ENCODE data around the gene PJA2. TPM values are rescaled to one million over a fixed set of nuclear protein-coding genes. Genes with fewer than 3 reads are reported as not detected.

PJA2 gene
- total and polyA plus RNA-seq, 2 experiments from 2014 or later = 65.4 to 147 TPM

DNA sequence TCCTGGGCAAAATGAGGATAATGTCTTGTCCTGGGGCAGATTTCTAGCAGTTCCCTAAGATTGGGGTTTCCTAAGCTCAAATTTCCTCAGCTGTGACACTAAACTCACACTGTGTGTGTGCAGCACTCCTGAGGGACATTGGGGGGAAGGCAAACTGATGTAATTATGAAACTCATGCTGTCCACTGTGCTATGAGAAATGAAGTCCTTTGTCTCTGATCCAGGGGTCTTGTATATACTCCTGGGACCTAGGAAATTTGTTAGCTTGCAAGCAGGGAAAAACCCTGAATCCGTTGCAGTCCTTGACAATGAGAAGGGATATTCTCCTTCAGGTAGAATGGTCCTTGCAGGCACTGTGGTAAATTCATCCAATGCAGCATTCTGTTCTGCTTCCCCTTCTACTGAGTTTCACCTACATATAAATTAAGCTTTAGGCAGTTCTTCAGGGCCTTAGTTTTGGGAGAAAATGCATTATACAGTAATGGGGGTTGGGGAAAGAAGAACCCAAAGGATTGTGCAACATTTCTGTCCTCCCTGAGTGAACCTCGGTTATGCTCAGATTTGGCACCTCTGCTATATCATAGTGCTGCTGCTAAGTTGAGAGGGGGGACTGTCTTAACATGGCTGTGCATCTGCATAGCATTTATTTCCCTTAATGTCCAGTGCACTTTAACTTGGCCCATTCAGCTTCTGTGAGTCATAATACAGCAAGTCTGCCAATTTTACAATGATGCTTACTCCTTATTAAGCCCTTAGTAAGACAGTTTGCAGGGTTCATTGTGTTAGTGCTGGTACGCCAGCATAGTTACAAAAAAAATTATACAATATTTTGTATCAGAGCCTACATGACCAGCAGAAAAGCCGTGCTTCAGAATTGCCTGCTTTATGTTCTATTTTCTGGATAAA, 80.2 kb downstream of the PJA2 start:
- Histone ChIP-seq H3K27me3 (no peaks in the 10 kb centered on the region), H2AFZ (no peak overlapping the region), H3K9me3 (ENCODE audit: low read depth) (no peaks in the 10 kb centered on the region), H4K20me1 (ENCODE audit: insufficient read depth, poor library complexity, severe bottlenecking) (no peaks in the 10 kb centered on the region), H3K4me2 (no peak overlapping the region), H3K27ac (no peak overlapping the region), H3K4me1 (ENCODE audit: insufficient read depth) (no peaks in the 10 kb centered on the region), H3K4me3 (no peak overlapping the region), H3K9me2 (replicated peaks; ENCODE audit: insufficient read depth) (no peaks in the 10 kb centered on the region), H3K36me3 (replicated peaks; ENCODE audit: insufficient read depth, low read depth) (no peaks in the 10 kb centered on the region), H3K79me2 (no peaks in the 10 kb centered on the region)
- TF ChIP-seq EZH2phosphoT487 (IDR thresholded peaks at IDR 0.05; ENCODE audit: low read depth, severe bottlenecking, unreplicated experiment) (no peak), EZH2 (IDR thresholded peaks at IDR 0.05; ENCODE audit: borderline replicate concordance) (no peak)
- TF ChIP-seq, protein P1, sequence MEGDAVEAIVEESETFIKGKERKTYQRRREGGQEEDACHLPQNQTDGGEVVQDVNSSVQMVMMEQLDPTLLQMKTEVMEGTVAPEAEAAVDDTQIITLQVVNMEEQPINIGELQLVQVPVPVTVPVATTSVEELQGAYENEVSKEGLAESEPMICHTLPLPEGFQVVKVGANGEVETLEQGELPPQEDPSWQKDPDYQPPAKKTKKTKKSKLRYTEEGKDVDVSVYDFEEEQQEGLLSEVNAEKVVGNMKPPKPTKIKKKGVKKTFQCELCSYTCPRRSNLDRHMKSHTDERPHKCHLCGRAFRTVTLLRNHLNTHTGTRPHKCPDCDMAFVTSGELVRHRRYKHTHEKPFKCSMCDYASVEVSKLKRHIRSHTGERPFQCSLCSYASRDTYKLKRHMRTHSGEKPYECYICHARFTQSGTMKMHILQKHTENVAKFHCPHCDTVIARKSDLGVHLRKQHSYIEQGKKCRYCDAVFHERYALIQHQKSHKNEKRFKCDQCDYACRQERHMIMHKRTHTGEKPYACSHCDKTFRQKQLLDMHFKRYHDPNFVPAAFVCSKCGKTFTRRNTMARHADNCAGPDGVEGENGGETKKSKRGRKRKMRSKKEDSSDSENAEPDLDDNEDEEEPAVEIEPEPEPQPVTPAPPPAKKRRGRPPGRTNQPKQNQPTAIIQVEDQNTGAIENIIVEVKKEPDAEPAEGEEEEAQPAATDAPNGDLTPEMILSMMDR (IDR thresholded peaks at IDR 0.05; ENCODE audit: poor library complexity) = no peak
- 92% methylated on average over 4 of the region's 4 CpGs for WGBS (ENCODE audit: low lambda C conversion rate, missing lambda C conversion rate)
- no peak for DNase-seq (ENCODE audit: low spot score)

DNA sequence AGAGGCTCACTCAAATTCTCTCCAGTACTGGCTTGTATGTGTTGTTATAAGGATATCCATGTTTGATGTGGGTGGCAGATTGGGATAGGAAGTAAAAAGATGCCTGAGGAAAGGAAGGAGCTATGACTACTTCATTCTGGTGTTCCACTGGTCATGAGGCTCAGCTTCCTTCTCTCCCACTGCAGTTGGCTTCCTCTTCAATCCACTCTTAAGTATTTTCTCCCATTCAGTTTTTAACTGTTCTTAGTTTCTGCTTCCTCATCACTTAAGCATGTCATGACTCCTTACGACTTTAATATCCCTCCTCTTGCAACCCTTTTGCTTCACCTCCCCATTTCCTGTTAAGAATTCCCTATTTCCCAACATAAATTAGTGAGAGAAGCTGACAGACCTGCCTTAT, 81.1 kb downstream of the PJA2 start:
- Histone ChIP-seq H3K27ac (no peak overlapping the region), H4K20me1 (ENCODE audit: insufficient read depth, poor library complexity, severe bottlenecking) (no peaks in the 10 kb centered on the region), H3K4me3 (no peak overlapping the region), H3K27me3 (no peaks in the 10 kb centered on the region), H3K9me2 (replicated peaks; ENCODE audit: insufficient read depth) (no peaks in the 10 kb centered on the region), H3K4me1 (ENCODE audit: insufficient read depth) (no peaks in the 10 kb centered on the region), H2AFZ (no peak overlapping the region), H3K36me3 (replicated peaks; ENCODE audit: insufficient read depth, low read depth) (no peaks in the 10 kb centered on the region), H3K9me3 (ENCODE audit: low read depth) (no peaks in the 10 kb centered on the region), H3K79me2 (no peaks in the 10 kb centered on the region), H3K4me2 (no peak overlapping the region)
- no peak for DNase-seq (ENCODE audit: low spot score)
- 79% methylated on average over 1 of the region's 1 CpG for WGBS (ENCODE audit: low lambda C conversion rate, missing lambda C conversion rate)
- TF ChIP-seq, protein P1 (IDR thresholded peaks at IDR 0.05; ENCODE audit: poor library complexity) = no peak
- TF ChIP-seq EZH2 (IDR thresholded peaks at IDR 0.05; ENCODE audit: borderline replicate concordance) (no peak), EZH2phosphoT487 (IDR thresholded peaks at IDR 0.05; ENCODE audit: low read depth, severe bottlenecking, unreplicated experiment) (no peak)

DNA sequence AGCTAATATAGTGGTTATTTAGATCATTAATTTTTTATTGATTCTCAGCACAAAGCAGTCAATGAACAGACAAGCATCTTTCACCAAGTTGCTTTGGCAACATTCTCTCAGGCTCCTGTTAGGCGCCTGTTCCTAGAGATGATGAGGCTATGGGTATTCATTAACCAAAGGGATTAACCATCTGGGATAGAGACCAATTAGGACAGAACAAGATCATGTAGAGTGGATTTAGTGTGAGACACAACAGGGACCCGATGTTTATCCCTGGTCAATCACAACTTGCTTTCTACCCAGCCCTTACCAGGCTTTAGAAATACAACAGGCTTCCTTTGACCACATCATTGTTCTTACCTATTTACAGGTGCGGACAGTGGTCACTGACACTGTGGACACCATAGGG, 82.2 kb downstream of the PJA2 start:
- DNase-seq (ENCODE audit: low spot score) = no peak
- Histone ChIP-seq H3K4me2 (no peak overlapping the region), H3K9me3 (ENCODE audit: low read depth) (no peaks in the 10 kb centered on the region), H3K27me3 (no peaks in the 10 kb centered on the region), H2AFZ (no peak overlapping the region), H3K4me1 (ENCODE audit: insufficient read depth) (no peaks in the 10 kb centered on the region), H4K20me1 (ENCODE audit: insufficient read depth, poor library complexity, severe bottlenecking) (no peaks in the 10 kb centered on the region), H3K9me2 (replicated peaks; ENCODE audit: insufficient read depth) (no peaks in the 10 kb centered on the region), H3K4me3 (no peak overlapping the region), H3K79me2 (no peaks in the 10 kb centered on the region), H3K36me3 (replicated peaks; ENCODE audit: insufficient read depth, low read depth) (no peaks in the 10 kb centered on the region), H3K27ac (no peak overlapping the region)
- TF ChIP-seq, protein P1 (IDR thresholded peaks at IDR 0.05; ENCODE audit: poor library complexity) = no peak
- TF ChIP-seq EZH2 (IDR thresholded peaks at IDR 0.05; ENCODE audit: borderline replicate concordance) (no peak), EZH2phosphoT487 (IDR thresholded peaks at IDR 0.05; ENCODE audit: low read depth, severe bottlenecking, unreplicated experiment) (no peak)
- WGBS (ENCODE audit: low lambda C conversion rate, missing lambda C conversion rate) = 44% methylated on average over 3 of the region's 3 CpGs

All from hepatocyte (in vitro differentiated cells).